Amygdala (tissue), 56 donors: Measurements from ENCODE around the gene PPME1.
"Not testable (repeated sequence)": the region's sequence is repeated elsewhere in the genome, so short reads cannot be mapped to it uniquely, and the experiment has no call there.

ENCODE experiments used
- DNase-seq, 56 donors: peaks; one replicate each; lab custom pipeline; 2025; lab: John Stamatoyannopoulos, UW

Gene PPME1, protein sequence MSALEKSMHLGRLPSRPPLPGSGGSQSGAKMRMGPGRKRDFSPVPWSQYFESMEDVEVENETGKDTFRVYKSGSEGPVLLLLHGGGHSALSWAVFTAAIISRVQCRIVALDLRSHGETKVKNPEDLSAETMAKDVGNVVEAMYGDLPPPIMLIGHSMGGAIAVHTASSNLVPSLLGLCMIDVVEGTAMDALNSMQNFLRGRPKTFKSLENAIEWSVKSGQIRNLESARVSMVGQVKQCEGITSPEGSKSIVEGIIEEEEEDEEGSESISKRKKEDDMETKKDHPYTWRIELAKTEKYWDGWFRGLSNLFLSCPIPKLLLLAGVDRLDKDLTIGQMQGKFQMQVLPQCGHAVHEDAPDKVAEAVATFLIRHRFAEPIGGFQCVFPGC

DNA sequence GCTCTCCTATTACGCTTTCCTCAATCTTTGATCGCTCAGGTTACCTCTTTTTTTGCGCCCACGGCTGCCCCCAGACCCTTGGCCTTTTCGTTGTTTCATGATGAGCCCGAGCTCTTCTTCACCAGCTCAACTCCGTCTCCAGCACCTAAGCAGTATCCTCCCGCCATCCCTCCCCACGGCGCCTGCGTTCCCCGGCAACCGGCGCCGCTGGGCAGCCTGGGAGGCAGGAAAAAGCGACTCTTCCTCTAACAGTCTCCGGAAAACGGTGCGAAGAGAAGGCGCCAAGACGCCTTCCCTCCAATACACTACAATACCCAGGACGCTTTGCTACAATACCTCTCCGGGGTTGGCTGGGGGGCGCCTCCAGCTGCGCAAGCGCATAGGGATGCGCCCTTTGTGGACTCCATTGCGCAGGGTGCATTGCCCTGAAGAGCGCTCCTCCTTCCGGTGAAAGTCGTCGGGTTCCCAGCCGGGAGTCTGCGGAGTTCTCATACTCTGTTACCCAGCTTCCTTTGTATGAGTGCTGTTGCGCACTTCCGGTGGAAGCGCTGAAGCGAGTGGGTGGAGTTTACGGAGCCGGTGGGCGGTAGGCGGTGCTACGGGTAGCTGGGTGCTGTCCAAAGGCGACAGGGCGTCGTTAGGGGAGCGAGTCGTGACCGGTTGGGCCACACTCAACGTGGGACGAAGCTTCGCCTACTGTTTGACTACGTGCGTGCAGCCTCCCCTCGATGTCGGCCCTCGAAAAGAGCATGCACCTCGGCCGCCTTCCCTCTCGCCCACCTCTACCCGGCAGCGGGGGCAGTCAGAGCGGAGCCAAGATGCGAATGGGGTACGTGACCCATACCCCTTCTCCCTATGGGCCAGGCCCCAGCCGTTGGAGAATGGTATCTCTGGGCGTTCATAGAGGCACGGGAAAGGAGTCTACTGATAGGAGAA, at the start of gene PPME1, which contains the start of gene C2CD3:
PPME1 (plus strand) TSS at position 596 of the 936 bp plus-strand sequence; CDS start at position 729, 133 bp downstream.
C2CD3 (minus strand) TSS at position 309 of the 936 bp plus-strand sequence; CDS start at position 99, 210 bp downstream.
- peak; percentile 82 to 100 (median 98) for DNase-seq

DNA sequence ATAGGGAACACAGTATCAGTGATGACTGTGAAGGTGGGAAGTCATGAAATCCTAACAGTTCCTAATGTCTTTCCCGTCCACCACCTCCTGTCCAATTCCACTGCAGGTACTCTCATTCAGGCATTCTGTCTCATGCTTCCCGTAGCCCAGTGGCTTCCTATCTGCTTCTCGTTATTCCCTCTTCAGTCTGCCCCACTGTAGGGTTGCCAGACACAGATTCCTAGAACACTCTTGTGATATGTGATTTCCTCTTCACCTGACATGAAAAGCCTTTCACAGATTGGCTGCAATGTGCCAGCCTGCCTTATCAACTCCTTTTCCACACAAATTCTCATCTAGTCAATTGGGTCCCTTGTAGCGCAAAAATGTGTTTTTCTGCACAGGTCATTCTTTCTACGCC, 49.3 kb upstream of the PPME1 start:
- DNase-seq = no peak

DNA sequence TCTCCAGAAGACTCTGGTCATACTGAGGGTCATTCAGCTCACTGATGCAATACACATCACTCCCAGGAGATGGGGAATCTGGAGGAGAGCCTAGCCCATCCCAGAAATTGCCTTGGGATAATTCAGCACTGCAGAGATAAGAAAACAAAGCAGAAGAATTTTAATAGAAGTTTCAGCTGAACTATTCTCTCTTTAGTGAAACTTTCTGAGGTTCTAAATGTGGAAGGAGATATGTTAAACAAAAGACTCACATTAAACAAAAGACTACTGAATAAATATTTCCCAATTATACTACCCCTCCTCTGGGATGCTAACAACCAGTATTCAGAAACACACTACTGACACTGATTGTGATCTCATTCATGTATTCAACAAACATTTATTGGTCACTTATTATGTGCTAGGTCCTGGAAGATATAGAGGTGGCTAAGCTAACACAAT, 48.1 kb upstream of the PPME1 start:
- no peak for DNase-seq

DNA sequence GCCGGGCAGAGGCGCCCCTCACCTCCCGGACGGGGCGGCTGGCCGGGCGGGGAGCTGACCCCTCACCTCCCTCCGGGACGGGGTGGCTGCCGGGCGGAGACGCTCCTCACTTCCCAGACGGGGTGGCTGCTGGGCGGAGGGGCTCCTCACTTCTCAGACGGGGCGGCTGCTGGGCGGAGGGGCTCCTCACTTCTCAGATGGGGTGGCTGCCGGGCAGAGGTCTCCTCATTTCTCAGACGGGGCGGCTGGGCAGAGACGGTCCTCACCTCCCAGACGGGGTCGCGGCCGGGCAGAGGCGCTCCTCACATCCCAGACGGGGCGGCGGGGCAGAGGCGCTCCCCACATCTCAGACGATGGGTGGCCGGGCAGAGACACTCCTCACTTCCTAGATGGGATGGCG, 42.0 kb upstream of the PPME1 start:
- DNase-seq = not testable (repeated sequence)

DNA sequence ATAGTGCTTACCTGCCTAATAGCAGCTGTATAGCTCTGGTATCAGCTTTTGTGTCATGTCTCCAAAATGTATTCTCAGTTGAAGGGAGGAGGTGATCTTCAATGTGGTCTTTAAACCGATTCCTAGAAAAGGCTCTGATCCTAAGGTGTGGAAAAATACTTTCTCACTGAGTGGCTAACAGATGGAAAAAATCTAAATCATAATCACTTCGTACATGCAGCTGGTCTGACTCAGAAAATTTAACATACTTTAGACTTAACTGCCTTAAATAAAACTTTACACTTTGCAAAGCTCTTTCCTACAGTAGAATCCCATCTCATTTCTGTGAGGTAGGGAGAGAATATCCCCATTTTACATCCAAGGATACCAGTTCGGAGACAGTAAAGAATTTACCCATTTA, 38.3 kb upstream of the PPME1 start:
- no peak for DNase-seq

DNA sequence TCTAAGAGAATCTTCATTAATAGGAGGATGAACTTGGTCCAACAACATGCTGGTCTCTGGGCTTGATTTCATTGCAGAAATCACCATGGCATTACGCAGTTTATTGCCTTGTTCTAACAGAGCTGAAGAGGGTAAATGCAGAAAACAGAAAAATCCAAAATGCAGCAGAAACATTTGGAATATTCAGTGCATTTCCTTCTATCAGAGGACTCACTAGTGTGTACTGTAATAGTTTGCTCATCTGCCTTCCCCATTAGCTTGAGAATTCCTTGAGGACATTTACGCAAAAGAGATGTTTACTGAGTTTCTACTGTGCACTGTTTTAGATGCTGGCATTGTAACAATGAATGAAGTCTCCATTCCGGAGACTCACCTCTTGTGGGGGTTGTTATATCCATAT, 37.7 kb upstream of the PPME1 start:
- no peak for DNase-seq

DNA sequence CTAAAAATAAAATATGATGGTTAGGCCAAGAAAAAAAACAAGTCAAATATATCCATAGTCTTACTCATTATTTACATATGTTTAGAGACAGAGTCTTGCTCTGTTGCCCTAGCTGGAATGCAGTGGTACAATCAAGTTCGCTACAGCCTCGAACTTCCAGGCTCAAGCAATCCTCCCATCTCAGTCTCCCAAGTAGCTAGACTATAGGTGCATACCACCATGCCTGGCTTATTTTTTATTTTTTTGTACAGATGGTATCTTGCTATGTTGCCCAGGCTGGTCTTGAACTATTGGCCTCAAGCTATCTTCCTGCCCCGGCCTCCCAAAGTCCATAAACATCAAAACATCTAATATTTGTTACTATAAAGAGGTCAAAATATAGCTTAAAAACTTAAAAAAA, 36.4 kb upstream of the PPME1 start:
- DNase-seq = no peak

DNA sequence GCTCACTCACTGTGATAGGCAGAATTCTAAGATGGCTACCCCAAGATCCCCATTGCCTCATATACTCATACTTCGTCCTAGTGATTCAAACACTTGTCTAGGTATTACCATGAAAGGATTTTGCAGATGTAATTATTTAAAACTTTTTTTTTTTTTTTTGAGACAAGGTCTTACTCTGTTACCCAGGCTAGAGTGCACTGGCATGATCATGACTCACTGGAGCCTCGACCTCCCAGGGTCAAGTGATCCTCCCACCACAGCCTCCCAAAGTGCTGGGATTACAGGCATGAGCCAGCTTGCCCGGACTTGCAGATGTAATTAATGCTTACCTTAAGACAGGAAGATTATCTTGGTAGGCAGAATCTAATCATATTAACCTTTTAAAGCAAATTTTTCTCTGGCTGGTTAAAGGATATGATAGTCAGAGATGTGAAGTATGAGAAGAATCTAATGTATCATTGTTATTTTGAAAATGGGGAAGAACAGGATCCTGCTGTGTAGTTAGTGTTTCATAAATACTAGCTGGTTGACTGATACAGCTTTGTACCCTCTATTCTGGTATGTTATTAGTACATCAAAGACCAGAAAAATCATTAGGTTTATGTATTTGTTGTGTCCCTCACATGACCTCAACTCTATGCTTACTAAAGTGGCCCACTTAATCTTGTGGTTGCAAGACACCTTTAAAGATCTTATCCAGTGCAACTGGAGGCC, 35.8 kb upstream of the PPME1 start:
- DNase-seq = no peak

DNA sequence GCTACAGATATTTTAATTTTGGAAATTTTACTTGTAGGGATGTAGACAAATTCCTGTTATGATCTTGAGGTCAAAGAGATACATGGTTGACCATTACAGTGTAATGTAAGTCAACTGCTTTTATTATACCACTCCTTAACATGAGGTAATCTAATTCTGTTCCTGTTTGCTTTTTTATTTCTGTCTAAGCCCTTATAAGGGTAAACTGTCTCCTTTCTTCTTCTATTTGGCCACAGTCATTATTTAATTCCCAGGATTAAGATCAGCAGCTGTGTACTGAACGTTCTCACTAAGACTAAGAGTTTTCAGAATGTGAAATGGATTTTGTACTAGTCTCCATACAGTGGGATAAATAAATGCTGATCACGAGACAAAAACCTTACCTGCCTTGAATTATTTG, 33.1 kb upstream of the PPME1 start:
- DNase-seq = no peak

DNA sequence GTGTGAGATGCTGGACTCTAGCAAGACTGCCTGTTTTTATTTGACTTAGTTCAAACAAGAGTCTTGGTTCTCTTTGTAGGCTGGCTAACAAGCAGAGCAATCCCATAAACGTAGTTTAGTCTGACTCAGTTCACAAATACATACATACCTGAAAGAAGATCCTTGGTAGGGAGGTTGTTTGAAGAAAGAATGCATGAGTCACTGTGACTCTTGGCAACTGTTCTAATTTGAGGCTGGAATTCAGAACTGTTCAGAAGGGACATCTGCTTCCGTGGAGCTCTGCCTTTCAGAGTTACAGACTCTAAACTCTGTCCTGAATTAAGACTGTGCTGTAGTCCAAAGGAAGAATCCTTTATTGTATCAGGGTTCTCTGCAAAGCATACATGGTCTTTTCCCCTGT, 32.5 kb upstream of the PPME1 start:
- peak in 3 of 56 donors; percentile 3 to 14 (median 6) for DNase-seq

DNA sequence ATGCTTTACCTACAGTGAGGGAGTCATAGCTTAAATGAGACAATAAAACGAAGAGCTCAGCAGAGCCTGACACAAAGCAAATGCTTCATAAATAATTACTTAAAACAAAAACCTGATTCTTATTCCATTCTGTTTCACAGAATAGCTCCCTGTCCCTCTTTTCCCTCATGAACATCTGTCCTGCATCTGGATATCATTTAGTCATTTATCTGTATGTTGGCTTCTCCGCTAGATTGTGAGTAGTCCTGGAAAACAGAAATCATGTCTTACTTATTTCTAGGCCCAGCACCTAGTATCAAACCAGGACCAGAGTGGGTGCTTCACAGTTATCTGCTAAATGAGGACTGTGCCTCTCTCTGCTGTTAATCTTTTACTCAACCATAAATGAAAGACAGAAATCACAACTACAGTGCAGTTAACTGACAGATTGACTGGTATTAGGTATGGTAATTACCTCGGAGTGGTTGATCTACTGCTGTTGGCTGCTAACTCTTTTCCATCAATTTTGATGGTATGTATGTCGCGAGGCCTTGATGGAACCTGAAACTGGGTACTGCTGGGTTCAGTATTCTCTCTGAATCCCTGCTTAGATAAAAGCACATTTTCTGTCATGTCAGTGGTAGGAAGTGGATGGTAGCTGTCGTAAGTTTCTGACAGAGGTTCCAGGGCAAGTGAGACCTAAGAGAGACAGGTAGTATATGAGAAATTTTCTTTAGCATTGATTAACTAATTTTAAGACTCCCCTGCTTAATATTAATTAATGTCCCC, 31.8 kb upstream of the PPME1 start:
- DNase-seq = no peak

DNA sequence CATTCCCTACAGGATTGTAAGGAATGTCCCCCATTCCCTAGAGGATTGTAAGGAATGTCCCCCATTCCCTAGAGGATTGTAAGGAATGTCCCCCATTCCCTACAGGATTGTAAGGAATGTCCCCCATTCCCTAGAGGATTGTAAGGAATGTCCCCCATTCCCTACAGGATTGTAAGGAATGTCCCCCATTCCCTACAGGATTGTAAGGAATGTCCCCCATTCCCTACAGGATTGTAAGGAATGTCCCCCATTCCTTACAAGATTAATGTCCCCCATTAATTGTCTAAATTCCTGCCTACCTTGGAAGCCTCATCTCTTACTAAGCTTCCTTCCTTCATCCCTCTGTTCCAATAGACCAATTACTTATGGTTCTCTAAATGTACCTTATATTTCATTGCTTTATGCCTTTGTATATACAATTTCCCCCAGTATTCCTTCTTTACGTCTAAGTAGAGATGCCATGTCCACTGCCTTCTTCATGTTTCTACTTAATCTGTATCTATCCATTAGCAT, 31.1 kb upstream of the PPME1 start:
- DNase-seq = not testable (repeated sequence)

DNA sequence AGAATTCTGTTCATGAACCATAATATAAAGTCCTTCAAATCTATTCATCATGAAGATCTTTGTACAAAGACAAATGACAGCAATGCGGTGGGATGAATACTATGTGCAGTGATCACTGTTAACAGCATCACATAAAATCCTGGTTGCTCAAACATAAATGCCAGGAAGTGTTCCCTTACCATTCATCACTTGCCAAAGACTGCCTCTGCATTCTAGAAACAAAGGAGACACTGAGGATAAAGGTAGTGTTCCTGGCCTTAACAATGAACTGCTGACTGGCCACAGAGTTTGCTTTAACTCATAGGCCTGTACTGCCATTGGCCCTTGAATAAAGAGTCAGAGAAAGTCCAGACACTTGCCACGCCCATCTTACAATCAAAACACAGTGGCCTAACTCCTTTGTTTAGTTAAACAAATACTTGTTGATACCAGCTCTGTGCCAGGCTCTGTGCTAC, 29.8 kb upstream of the PPME1 start:
- DNase-seq = peak in 1 of 56 donors; percentile 21

DNA sequence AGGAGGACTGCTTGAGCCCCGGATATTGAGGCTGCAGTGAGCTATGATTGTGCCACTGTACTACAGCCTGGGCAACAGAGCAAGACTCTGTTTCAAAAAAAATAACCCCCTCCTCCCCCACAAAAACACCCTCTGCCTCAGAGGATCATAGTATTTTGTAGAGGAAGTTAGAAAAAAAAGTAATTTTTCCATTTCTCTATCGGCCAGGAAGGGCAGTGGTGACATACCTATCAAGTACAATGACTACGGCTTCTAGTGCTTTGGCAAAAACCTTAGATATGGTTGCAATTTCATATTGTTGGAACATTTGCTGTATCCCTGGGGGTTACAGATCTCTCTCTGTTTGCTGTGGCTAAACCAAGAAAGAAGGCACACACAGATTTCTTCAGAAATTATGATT, 29.2 kb upstream of the PPME1 start:
- no peak for DNase-seq

DNA sequence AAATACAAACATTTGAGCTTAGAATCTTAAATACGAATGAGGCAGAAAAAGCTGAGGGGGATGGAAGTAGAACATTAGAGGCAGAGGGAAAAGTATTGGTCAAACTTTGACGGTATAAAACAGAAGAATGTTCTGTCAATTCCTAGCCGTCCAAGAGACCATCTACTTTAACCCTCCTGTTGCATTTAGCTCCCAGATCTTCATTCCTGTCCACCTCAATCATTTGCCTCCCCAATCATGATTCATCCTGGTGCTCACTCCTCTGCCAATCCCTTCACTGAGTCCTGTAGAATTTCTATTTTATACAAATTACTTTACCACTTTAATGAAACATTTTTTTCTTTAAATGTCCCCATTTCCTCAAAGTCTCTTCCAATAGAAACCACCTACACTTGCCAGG, 28.5 kb upstream of the PPME1 start:
- no peak for DNase-seq

DNA sequence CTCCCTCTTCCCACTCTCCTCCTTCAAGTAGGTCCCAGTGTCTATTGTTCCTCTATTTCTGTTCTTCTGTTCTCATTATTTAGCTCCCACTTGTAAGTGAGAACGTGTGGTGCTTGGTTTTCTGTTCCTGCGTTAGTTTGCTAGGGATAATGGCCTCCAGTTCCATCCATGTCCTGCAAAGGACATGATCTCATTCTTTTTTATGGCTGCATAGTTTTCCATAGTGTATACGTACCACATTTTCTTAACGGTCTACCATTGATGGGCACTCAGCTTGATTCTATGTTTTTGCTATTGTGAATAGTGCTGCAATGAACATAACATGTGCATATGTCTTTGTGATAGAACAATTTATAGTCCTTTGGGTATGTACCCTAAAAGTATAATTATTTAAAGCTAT, 26.5 kb upstream of the PPME1 start:
- no peak for DNase-seq

DNA sequence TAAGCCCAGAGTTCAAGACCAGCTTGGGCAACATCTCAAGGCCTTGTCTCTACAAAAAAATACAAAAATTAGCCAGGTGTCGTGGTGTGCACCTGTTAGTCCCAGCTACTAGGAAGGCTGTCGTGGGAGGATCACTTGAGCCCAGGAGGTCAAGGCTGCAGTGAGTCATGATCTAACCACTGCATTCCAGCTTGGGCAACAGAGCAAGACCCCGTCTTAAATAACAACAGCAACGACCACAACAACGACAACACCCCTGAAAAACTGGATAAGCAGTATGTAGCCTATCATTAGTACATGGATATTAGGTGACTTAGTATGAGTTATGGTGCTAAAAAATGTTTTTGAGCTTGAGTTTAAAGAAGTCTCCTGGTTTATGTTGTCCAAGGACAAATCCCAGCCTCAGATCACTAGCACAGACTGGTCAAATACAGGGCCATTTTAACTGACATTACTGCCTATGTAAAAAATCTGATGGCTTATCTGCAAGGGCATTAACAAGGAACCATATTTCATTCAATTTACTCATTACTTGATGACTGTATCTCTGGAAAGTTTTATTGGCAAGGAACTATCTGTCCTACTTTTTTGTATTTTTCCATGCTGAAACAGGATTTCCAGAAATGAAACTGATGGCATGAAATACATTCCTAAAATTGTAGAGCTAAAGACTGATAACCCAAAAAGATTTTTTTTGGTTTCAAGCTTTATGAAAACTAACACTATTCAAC, 23.7 kb upstream of the PPME1 start:
- no peak for DNase-seq

DNA sequence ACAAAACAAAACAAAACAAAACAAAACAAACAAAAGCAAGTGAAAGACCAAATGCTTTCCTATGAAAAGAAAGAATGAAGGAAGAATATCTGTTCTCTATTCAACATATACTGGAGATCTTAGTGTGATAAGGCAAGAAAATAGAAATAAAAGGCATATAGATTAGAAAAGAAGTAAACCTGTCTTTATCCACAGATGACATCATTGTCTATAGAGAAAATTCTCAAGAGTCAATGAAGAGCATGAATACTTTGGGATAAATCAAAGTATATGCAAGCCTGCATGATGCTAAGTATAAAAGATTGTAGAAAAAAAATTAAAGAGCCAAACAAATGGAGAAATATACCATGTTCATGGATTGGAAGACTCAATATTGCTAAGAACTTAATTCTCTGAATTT, 17.9 kb upstream of the PPME1 start:
- no peak for DNase-seq
